Glutamatergic neuron (in vitro differentiated cells): Measurements from ENCODE around the gene CD200. TPM values are rescaled to one million over a fixed set of nuclear protein-coding genes. Genes with fewer than 3 reads are reported as not detected.

Source experiments
- DNase-seq: peaks from one replicate; pipeline ENCODE4 v3.0.0; 2022
- H3K27ac Mint-ChIP-seq: one replicate; pipeline ENCODE4 v1.8.0; 2020; ENCODE audit warnings: mild to moderate bottlenecking, mixed read lengths, inconsistent platforms; ENCODE audit not compliant: unreplicated experiment
- H3K27me3 Mint-ChIP-seq: one replicate; pipeline ENCODE4 v1.8.0; 2020; ENCODE audit warnings: mild to moderate bottlenecking, moderate library complexity, mixed read lengths, inconsistent platforms; ENCODE audit not compliant: unreplicated experiment
- H3K36me3 Mint-ChIP-seq: one replicate; pipeline ENCODE4 v1.8.0; 2020; ENCODE audit warnings: mild to moderate bottlenecking, mixed read lengths, inconsistent platforms; ENCODE audit not compliant: unreplicated experiment
- H3K4me1 Mint-ChIP-seq: one replicate; pipeline ENCODE4 v1.8.0; 2020; ENCODE audit warnings: mild to moderate bottlenecking, low read depth, mixed read lengths, inconsistent platforms; ENCODE audit not compliant: unreplicated experiment
- H3K4me3 Mint-ChIP-seq: one replicate; pipeline ENCODE4 v1.8.0; 2020; ENCODE audit warnings: mild to moderate bottlenecking, mixed read lengths, inconsistent platforms; ENCODE audit not compliant: unreplicated experiment
- H3K9me3 Mint-ChIP-seq: one replicate; pipeline ENCODE4 v1.8.0; 2020; ENCODE audit warnings: mild to moderate bottlenecking, moderate library complexity, mixed read lengths, inconsistent platforms; ENCODE audit not compliant: unreplicated experiment
- CTCF ChIP-seq: fragments of 200-600 bp; sonication (generic); IDR thresholded peaks from one replicate; pipeline ENCODE4 v1.5.0; 2021; ENCODE audit not compliant: partially characterized antibody, unreplicated experiment
- total RNA-seq: library from RNA; stranded (reverse); fragmentation: NEBNext Ultra II Directional; extraction: Animal tissue kit (Norgen Biotek cat#: 25700); gene quantifications from one replicate; pipeline ENCODE4 v1.2.1, GENCODE V29; 2021; ENCODE audit not compliant: unreplicated experiment

CD200 gene
- total RNA-seq, 1 donor from 2014 or later, result 67.9 TPM

- TF ChIP-seq CTCF, result no peak
- H3K4me3 Mint-ChIP-seq, result no peak overlapping the region
- no peak for DNase-seq
- no peaks in the 10 kb centered on the region for H3K9me3 Mint-ChIP-seq
- H3K4me1 Mint-ChIP-seq, result no peaks in the 10 kb centered on the region
- H3K27ac Mint-ChIP-seq, result no peak overlapping the region
- no peaks in the 10 kb centered on the region for H3K27me3 Mint-ChIP-seq
- H3K36me3 Mint-ChIP-seq, result no peaks in the 10 kb centered on the region
These were observed 72.9 kb downstream of the CD200 start for GRCh38 chr3:112405845-112406244.

DNA sequence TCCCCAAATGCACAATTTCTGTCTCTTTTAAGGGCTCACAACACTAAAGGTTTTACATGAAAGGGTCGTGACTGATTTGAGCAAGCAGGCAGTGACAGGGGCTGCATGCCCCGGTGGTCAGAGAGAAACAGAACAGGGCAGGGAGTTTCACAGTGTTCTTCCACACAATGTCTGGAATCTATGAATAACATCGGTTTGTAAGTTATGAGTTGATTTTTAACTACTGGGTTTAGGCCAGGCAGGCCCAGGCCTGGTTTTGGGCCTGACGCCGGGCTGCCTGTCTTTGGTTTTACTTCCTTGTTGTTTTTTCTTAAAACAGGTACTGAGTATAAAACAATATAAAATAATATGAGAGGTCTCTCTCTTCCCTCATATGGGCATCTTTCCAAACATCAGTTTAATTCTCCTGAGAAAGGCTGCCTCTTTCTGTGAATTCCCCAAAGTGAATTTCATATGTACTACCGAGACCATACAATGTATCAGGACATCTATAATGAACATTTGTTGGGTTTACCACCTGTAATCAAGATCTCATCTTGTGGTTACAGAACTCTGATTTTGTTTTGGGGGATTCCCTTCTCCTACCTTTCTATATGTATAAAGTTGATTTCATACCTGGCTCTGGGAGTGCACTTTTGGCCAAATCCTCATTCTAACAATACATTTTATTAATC lies 74.4 kb downstream of the CD200 start:
- Mint-ChIP-seq H3K9me3 (no peaks in the 10 kb centered on the region), H3K36me3 (no peaks in the 10 kb centered on the region), H3K27ac (no peak overlapping the region), H3K4me1 (no peaks in the 10 kb centered on the region), H3K4me3 (no peak overlapping the region), H3K27me3 (no peaks in the 10 kb centered on the region)
- no peak for DNase-seq
- TF ChIP-seq CTCF, result no peak

GRCh38 chr3:112407888-112408702 lies 75.1 kb downstream of the CD200 start:
- H3K27me3 Mint-ChIP-seq, result no peaks in the 10 kb centered on the region
- DNase-seq, result no peak
- no peak overlapping the region for H3K27ac Mint-ChIP-seq
- H3K36me3 Mint-ChIP-seq, result no peaks in the 10 kb centered on the region
- no peaks in the 10 kb centered on the region for H3K4me1 Mint-ChIP-seq
- no peaks in the 10 kb centered on the region for H3K9me3 Mint-ChIP-seq
- H3K4me3 Mint-ChIP-seq, result no peak overlapping the region
- no peak for TF ChIP-seq CTCF

DNA sequence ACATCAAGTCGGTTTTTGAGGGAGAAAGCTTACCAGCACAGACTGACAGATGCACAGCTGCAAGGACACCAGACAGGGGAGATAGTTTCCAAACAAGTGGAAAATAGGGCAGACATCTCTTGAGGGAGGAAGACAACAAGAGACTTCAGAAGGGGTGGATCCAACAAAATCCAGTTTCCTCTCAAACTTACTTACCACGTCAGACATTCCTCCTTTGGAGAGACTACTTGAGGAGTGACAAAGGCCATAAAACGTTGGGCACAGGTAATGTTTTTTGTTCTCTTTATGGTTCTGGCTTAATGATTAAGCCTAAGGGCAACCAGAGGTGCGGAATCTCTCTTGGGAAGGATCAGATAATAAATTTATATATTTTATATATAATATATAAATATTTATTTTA lies 76.1 kb downstream of the CD200 start:
- H3K27ac Mint-ChIP-seq, result no peak overlapping the region
- no peaks in the 10 kb centered on the region for H3K36me3 Mint-ChIP-seq
- H3K4me1 Mint-ChIP-seq, result no peaks in the 10 kb centered on the region
- DNase-seq, result no peak
- no peaks in the 10 kb centered on the region for H3K27me3 Mint-ChIP-seq
- H3K4me3 Mint-ChIP-seq, result no peak overlapping the region
- H3K9me3 Mint-ChIP-seq, result peaks cover 1% of the 10 kb centered on the region
- no peak for TF ChIP-seq CTCF

DNA sequence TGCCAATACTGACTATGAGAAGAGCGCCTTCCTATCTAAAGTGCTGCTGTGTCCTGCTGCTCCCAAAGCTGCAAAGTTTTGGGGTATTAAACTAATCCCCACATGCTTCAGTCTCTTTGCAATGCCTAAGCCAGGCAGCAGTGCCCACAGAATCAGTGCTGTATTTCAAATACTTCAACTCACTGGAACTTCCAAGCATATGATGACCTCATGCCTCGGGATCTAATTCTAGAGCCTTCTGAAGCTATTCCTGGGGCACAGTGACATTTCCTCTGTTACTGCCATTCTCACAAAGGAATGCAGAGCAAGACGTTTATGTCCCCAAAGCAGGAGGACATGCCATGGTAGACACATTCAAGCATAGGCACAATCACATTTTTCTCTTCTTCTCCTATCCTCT lies 78.5 kb downstream of the CD200 start:
- Mint-ChIP-seq H3K36me3 (no peaks in the 10 kb centered on the region), H3K4me1 (no peaks in the 10 kb centered on the region), H3K9me3 (peaks cover 3% of the 10 kb centered on the region), H3K4me3 (no peak overlapping the region), H3K27me3 (no peaks in the 10 kb centered on the region), H3K27ac (no peak overlapping the region)
- no peak for TF ChIP-seq CTCF
- no peak for DNase-seq
